HepG2 (cell line): Measurements from ENCODE around the gene WWC1. TPM values are rescaled to one million over a fixed set of nuclear protein-coding genes. Genes with fewer than 3 reads are reported as not detected.

Experiments
- ATAC-seq: fragments of 200-7000 bp; cut with Tn5 transposase; 3 replicates; pipeline ENCODE4 v1.9.1; 2020; ENCODE audit warnings: mild to moderate bottlenecking, moderate library complexity
- BruUV-seq: library from RNA; stranded (reverse); fragments of 400-500 nt; replicated peaks from 2 replicates; lab custom pipeline; 2021; lab: Mats Ljungman, UMichigan
- CTCF ChIA-PET: fragments of 300-600 bp; formaldehyde crosslinking; extraction: SDS; loops from one replicate; lab custom pipeline; 2021; ENCODE audit warnings: low total read pairs, inconsistent platforms, low intra/inter-chr PET ratio; lab: Yijun Ruan, JAX
- POLR2A ChIA-PET: fragments of 350-600 bp; sonication (Branson Sonifier 250); formaldehyde crosslinking; loops from one replicate; lab custom pipeline; 2020; ENCODE audit warnings: antibody characterized with exemption, inconsistent platforms; lab: Yijun Ruan, JAX
- DNase-seq: peaks from one replicate; pipeline ENCODE4 v3.0.0-alpha.2; 2015; ENCODE audit warnings: low spot score
- FAIRE-seq: peaks from 3 replicates; lab custom pipeline; 2011; peaks lifted over from hg19 to GRCh38; lab: Jason Lieb, UNC
- H2AFZ ChIP-seq: one replicate; pipeline ENCODE4 v1.6.1; 2011; ENCODE audit warnings: low read length, inconsistent platforms
- H3K27ac ChIP-seq: fragments of 300-600 bp; 3 replicates; pipeline ENCODE4 v1.8.0; 2011; ENCODE audit warnings: mixed run types, mild to moderate bottlenecking, mixed read lengths, low read length, inconsistent platforms; ENCODE audit not compliant: insufficient read depth; ENCODE audit errors: extremely low read length
- H3K27me3 ChIP-seq, 2 experiments: fragments of 200-600 bp in 1 of 2; 2 replicates in 1 of 2; 3 replicates in 1 of 2; pipeline versions ENCODE4 v1.6.0 to v1.8.0; 2011; ENCODE audit warnings: low read length in 2 of 2, mild to moderate bottlenecking in 2 of 2, moderate library complexity in 2 of 2, inconsistent platforms in 1 of 2; ENCODE audit not compliant: insufficient read depth in 2 of 2, control insufficient read depth in 1 of 2
- H3K36me3 ChIP-seq, 2 experiments: fragments of 200-600 bp in 1 of 2; replicated peaks in 1 of 2; 2 replicates in 1 of 2; 3 replicates in 1 of 2; pipeline versions ENCODE4 v1.5.1 to v1.8.0; 2011; ENCODE audit warnings: low read length in 2 of 2, inconsistent platforms in 1 of 2; ENCODE audit not compliant: insufficient read depth in 2 of 2, control insufficient read depth in 1 of 2
- H3K4me1 ChIP-seq: 2 replicates; pipeline ENCODE4 v1.5.1; 2012; ENCODE audit warnings: low read length, inconsistent platforms; ENCODE audit not compliant: insufficient read depth
- H3K4me2 ChIP-seq: 2 replicates; pipeline ENCODE4 v1.6.0; 2011; ENCODE audit warnings: low read depth, low read length, inconsistent platforms
- H3K4me3 ChIP-seq, 3 experiments: fragments of 200-600 bp in 1 of 3; sonication (generic), shearing (Covaris generic) in 1 of 3; replicated peaks in 1 of 3; 2 replicates each; pipeline ENCODE4 v1.5.1; 2011 to 2016; ENCODE audit warnings: low read length in 3 of 3, inconsistent platforms in 2 of 3, low read depth in 2 of 3, mild to moderate bottlenecking in 2 of 3, control low read depth in 1 of 3, mixed read lengths in 1 of 3; ENCODE audit not compliant: insufficient read depth in 1 of 3
- H3K79me2 ChIP-seq: one replicate; pipeline ENCODE4 v1.6.1; 2011; ENCODE audit warnings: low read length, inconsistent platforms; ENCODE audit not compliant: insufficient read depth
- H3K9ac ChIP-seq: 2 replicates; pipeline ENCODE4 v1.6.0; 2011; ENCODE audit warnings: mild to moderate bottlenecking, low read depth, low read length, inconsistent platforms; ENCODE audit not compliant: insufficient read depth
- H3K9me3 ChIP-seq: 2 replicates; pipeline ENCODE4 v1.5.1; 2012; ENCODE audit warnings: mild to moderate bottlenecking, low read length
- H4K20me1 ChIP-seq: 2 replicates; pipeline ENCODE4 v1.6.0; 2011; ENCODE audit warnings: inconsistent platforms, mild to moderate bottlenecking, low read length, moderate library complexity; ENCODE audit not compliant: insufficient read depth
- ATM ChIP-seq: fragments of 450-650 bp; IDR thresholded peaks from 2 replicates; pipeline ENCODE4 v1.7.1; 2017; ENCODE audit warnings: mild to moderate bottlenecking, borderline replicate concordance
- ELK4 ChIP-seq: sonication (generic); formaldehyde crosslinking; IDR thresholded peaks from 2 replicates; pipeline ENCODE4 v1.9.0; 2021; ENCODE audit warnings: missing genetic modification reagents, borderline replicate concordance
- MAFF ChIP-seq: IDR thresholded peaks from 2 replicates; pipeline ENCODE4 v1.6.1; 2011; ENCODE audit warnings: low read depth, low read length, improper control_type of control experiment
- ONECUT2 ChIP-seq: sonication (generic); formaldehyde crosslinking; IDR thresholded peaks from 2 replicates; pipeline ENCODE4 v1.4.0; 2020; ENCODE audit warnings: missing genetic modification reagents
- PATZ1 ChIP-seq: sonication (generic); formaldehyde crosslinking; IDR thresholded peaks from 2 replicates; pipeline ENCODE4 v1.4.0; 2020; ENCODE audit warnings: missing genetic modification reagents
- PAXIP1 ChIP-seq: sonication (generic); formaldehyde crosslinking; conservative IDR thresholded peaks from 2 replicates; pipeline ENCODE4 v1.4.0; 2020; ENCODE audit warnings: mild to moderate bottlenecking, missing genetic modification reagents, moderate library complexity
- RBAK ChIP-seq: sonication (generic); formaldehyde crosslinking; IDR thresholded peaks from 2 replicates; pipeline ENCODE4 v1.5.1; 2020; ENCODE audit warnings: mild to moderate bottlenecking, missing genetic modification reagents
- SOX6 ChIP-seq, 2 experiments: fragments of 450-650 bp in 1 of 2; sonication (generic) in 1 of 2; formaldehyde crosslinking in 1 of 2; IDR thresholded peaks; 2 replicates each; pipeline versions ENCODE4 v1.4.0 to v1.6.1; 2017 to 2020; ENCODE audit warnings: antibody characterized with exemption in 1 of 2, mild to moderate bottlenecking in 1 of 2, missing genetic modification reagents in 1 of 2
- SPEN ChIP-seq: sonication (generic); formaldehyde crosslinking; IDR thresholded peaks from 2 replicates; pipeline ENCODE4 v1.5.1; 2020; ENCODE audit warnings: low read depth, mild to moderate bottlenecking, missing genetic modification reagents
- TSC22D2 ChIP-seq: sonication (generic); formaldehyde crosslinking; IDR thresholded peaks from 2 replicates; pipeline ENCODE4 v1.5.1; 2020; ENCODE audit warnings: missing genetic modification reagents, mild to moderate bottlenecking, borderline replicate concordance
- ZNF263 ChIP-seq: sonication (generic); formaldehyde crosslinking; IDR thresholded peaks from 2 replicates; pipeline ENCODE4 v1.4.0; 2020; ENCODE audit warnings: missing genetic modification reagents
- ZNF275 ChIP-seq: sonication (generic); formaldehyde crosslinking; IDR thresholded peaks from 2 replicates; pipeline ENCODE4 v1.8.0; 2022; ENCODE audit warnings: missing genetic modification reagents, mild to moderate bottlenecking, inconsistent platforms, borderline replicate concordance
- ZNF747 ChIP-seq: sonication (generic); formaldehyde crosslinking; IDR thresholded peaks from 2 replicates; pipeline ENCODE4 v1.8.1; 2023; ENCODE audit warnings: missing genetic modification reagents, mild to moderate bottlenecking, borderline replicate concordance
- WGBS: methylation state at CpG from one replicate; pipeline ENCODE4 v1.1.6; 2017; ENCODE audit warnings: low lambda C conversion rate; 5-methylcytosine and 5-hydroxymethylcytosine counted together
- in situ Hi-C: cut with HindIII; loops from 2 replicates; pipeline ENCODE4 v1.10.0; 2017; ENCODE audit warnings: low pct_unique_long_range_greater_than_20kb; ENCODE audit not compliant: extremely low pct_ligation_motif_present
- intact Hi-C: fragments of 100-400 bp; cut with micrococcal nuclease; formaldehyde crosslinking; loops from one replicate; pipeline ENCODE4 v1.10.0; 2022; ENCODE audit not compliant: unreplicated experiment
- polyA plus RNA-seq, 8 experiments: library from polyadenylated mRNA; depleted of rRNA in 3 of 8; stranded (reverse) in 7 of 8; unstranded in 1 of 8; fragments of >200 nt; fragmentation: Illumina TruSeq in 4 of 8; extraction: Trizol in 4 of 8; gene quantifications; 2 replicates each; pipeline versions ENCODE4 v1.2.1 to v1.2.3, GENCODE V29; 2011 to 2016; ENCODE audit warnings: low read depth in 4 of 8, missing spikeins in 1 of 8, mixed read lengths in 1 of 8; ENCODE audit not compliant: insufficient read depth in 1 of 8
- total RNA-seq, 5 experiments: library from RNA; depleted of rRNA; stranded (reverse); fragments of >200 nt; fragmentation: Illumina TruSeq; extraction: Trizol; gene quantifications; 2 replicates each; pipeline ENCODE4 v1.2.3, GENCODE V29; 2016; ENCODE audit warnings: low read depth in 1 of 5

Gene WWC1
- total and polyA plus RNA-seq, 2 of the 13 experiments (the other 11 are each of a cell fraction or from before 2014, with no cell fraction given): 8.3 to 17.9 TPM

GRCh38 chr5:168423971-168424370 is 132.5 kb downstream of the WWC1 start:
- no peak overlapping the region for H2AFZ ChIP-seq
- ChIA-PET POLR2A (no interaction called here), CTCF (interaction anchor here (1.3 kb wide), 1 partner anchor 154 kb away, joined by 6 read pairs; no protein-coding TSS in a partner anchor)
- H3K27me3 ChIP-seq: no peaks in the 10 kb centered on the region
- intact Hi-C loops (loop anchor here (5.0 kb wide), 1 partner anchor 132 kb away; the partner anchor contains the start of gene WWC1), in situ Hi-C loops (loop anchor here (5.0 kb wide), 1 partner anchor 152 kb away; no protein-coding TSS in a partner anchor)
- WGBS: 35% methylated on average over 4 of the region's 4 CpGs
- no peaks in the 10 kb centered on the region for H4K20me1 ChIP-seq
- H3K4me1 ChIP-seq: peaks cover 25% of the 10 kb centered on the region
- H3K27ac ChIP-seq: no peak overlapping the region
- H3K4me2 ChIP-seq: peak overlapping the region; percentile 55
- BruUV-seq: no TSS peak
- no peak overlapping the region for H3K4me3 ChIP-seq
- H3K79me2 ChIP-seq: no peaks in the 10 kb centered on the region
- H3K36me3 ChIP-seq: peaks cover 3 to 14% of the 10 kb centered on the region in 2 experiments; a peak in 3 of 5 replicates
- 0 out of 2 replicates have a peak overlapping the region, but pooled peaks have one; percentile 5 for H3K9ac ChIP-seq
- no peaks in the 10 kb centered on the region for H3K9me3 ChIP-seq
- FAIRE-seq: peak; percentile 42
- peak; percentile 89 for ATAC-seq
- peak; percentile 27 for DNase-seq
- no peak for TF ChIP-seq TSC22D2 (CRISPR knock-in tag)
- peak; percentile 26; the same call in 1 of the 2 replicates for TF ChIP-seq ONECUT2 (CRISPR knock-in tag)
- no peak for TF ChIP-seq ELK4 (CRISPR knock-in tag)
- no peak for TF ChIP-seq ZNF275 (CRISPR knock-in tag)
- no peak for TF ChIP-seq ATM
- TF ChIP-seq PATZ1 (CRISPR knock-in tag): peak; percentile 50; the same call in 1 of the 2 replicates
- TF ChIP-seq MAFF: peak; percentile 5; the same call in 1 of the 2 replicates
- peak; percentile 77 for TF ChIP-seq ZNF263 (CRISPR knock-in tag)
- 0 out of 2 replicates have a peak, but pooled peaks have one; percentile 31 for TF ChIP-seq SPEN (CRISPR knock-in tag)
- TF ChIP-seq RBAK (CRISPR knock-in tag): no peak
- no peak for TF ChIP-seq SOX6 (IDR thresholded peaks at IDR 0.05)
- TF ChIP-seq SOX6 (CRISPR knock-in tag; IDR thresholded peaks at IDR 0.05): 0 out of 2 replicates have a peak, but pooled peaks have one; percentile 13
- peak; percentile 57; the same call in 1 of the 2 replicates for TF ChIP-seq PAXIP1 (CRISPR knock-in tag)
- no peak for TF ChIP-seq ZNF747 (CRISPR knock-in tag)
